Urinary bladder (tissue), 4 donors: Measurements from ENCODE around the gene GPSM1. TPM values are rescaled to one million over a fixed set of nuclear protein-coding genes. Genes with fewer than 3 reads are reported as not detected.
A peak's percentile ranks its signal among the peaks of the same experiment; 100 is the strongest.

Source experiments
- DNase-seq: peaks from one replicate; pipeline ENCODE4 v3.0.0-alpha.2; 2015; ENCODE audit errors: extremely low spot score
- H3K27ac ChIP-seq: one replicate; pipeline ENCODE4 v1.5.1; 2013; ENCODE audit warnings: low read depth, mild to moderate bottlenecking, moderate library complexity
- H3K36me3 ChIP-seq: one replicate; pipeline ENCODE4 v1.6.1; 2013; ENCODE audit warnings: mild to moderate bottlenecking, moderate library complexity; ENCODE audit not compliant: insufficient read depth
- H3K4me1 ChIP-seq: one replicate; pipeline ENCODE4 v1.6.1; 2013; ENCODE audit warnings: mild to moderate bottlenecking, moderate library complexity; ENCODE audit not compliant: insufficient read depth
- H3K4me3 ChIP-seq: one replicate; pipeline ENCODE4 v1.5.1; 2013; ENCODE audit warnings: low read depth, low read length
- WGBS: extraction: QIAGEN DNeasy Blood & Tissue Kit; methylation state at CpG from one replicate; pipeline ENCODE4 v1.1.7; 2013; 5-methylcytosine and 5-hydroxymethylcytosine counted together
- polyA plus RNA-seq: library from polyadenylated mRNA; stranded (reverse); fragments of 200-250 nt; gene quantifications from one replicate; pipeline ENCODE4 v1.2.3, GENCODE V29; 2013
- total RNA-seq: library from RNA; depleted of rRNA; stranded (reverse); fragments of >200 nt; gene quantifications from one replicate; pipeline ENCODE4 v1.2.3, GENCODE V29; 2014
- donor health status: healthy with polysubstance abuse.
- donor health status: healthy.

Gene GPSM1
- total and polyA plus RNA-seq, 2 donors = 13.5 to 22.3 TPM

GRCh38 chr9:136370037-136370436 is 42.7 kb downstream of the GPSM1 start:
- no peak for DNase-seq
- Histone ChIP-seq H3K36me3 (no peaks in the 10 kb centered on the region), H3K27ac (no peak overlapping the region), H3K4me3 (no peak overlapping the region), H3K4me1 (no peaks in the 10 kb centered on the region)
- WGBS = 95% methylated on average over 19 of the region's 19 CpGs

GRCh38 chr9:136370687-136371532 is 43.6 kb downstream of the GPSM1 start:
- Histone ChIP-seq H3K4me1 (no peaks in the 10 kb centered on the region), H3K4me3 (no peak overlapping the region), H3K27ac (no peak overlapping the region), H3K36me3 (no peaks in the 10 kb centered on the region)
- whole genome bisulfite sequencing = 95% methylated on average over 54 of the region's 54 CpGs
- no peak for DNase-seq

GRCh38 chr9:136371533-136371880 is 44.2 kb downstream of the GPSM1 start:
- Histone ChIP-seq H3K4me3 (no peak overlapping the region), H3K36me3 (no peaks in the 10 kb centered on the region), H3K4me1 (no peaks in the 10 kb centered on the region), H3K27ac (no peak overlapping the region)
- DNase-seq = no peak
- 89% methylated on average over 13 of the region's 13 CpGs for WGBS

GRCh38 chr9:136372006-136372405 is 44.7 kb downstream of the GPSM1 start:
- DNase-seq = no peak
- 87% methylated on average over 21 of the region's 21 CpGs for WGBS
- Histone ChIP-seq H3K4me3 (no peak overlapping the region), H3K27ac (peak overlapping the region; percentile 3), H3K4me1 (no peaks in the 10 kb centered on the region), H3K36me3 (no peaks in the 10 kb centered on the region)

- no peak overlapping the region for H3K27ac ChIP-seq
- no peak overlapping the region for H3K4me3 ChIP-seq
- 20% methylated on average over 21 of the region's 21 CpGs for WGBS
- DNase-seq = no peak
- no peaks in the 10 kb centered on the region for H3K4me1 ChIP-seq
- no peaks in the 10 kb centered on the region for H3K36me3 ChIP-seq
These were observed 45.4 kb downstream of the GPSM1 start for GRCh38 chr9:136372561-136373299.

- DNase-seq = no peak
- 53% methylated on average over 27 of the region's 27 CpGs for WGBS
- Histone ChIP-seq H3K4me3 (no peak within 1 kb of the TSS), H3K27ac (no peak within 1 kb of the TSS), H3K4me1 (no peaks in the 10 kb centered on the region), H3K36me3 (no peaks in the 10 kb centered on the region)
These were observed 46.2 kb downstream of the GPSM1 start, which contains the start of gene CARD9 for GRCh38 chr9:136373300-136374182. Gene CARD9, minus strand, starts transcription at chr9:136373669. Its CDS starts 1,591 bp downstream, at chr9:136372078.

GRCh38 chr9:136374183-136374575 is 46.8 kb downstream of the GPSM1 start:
- Histone ChIP-seq H3K4me1 (no peaks in the 10 kb centered on the region), H3K4me3 (no peak overlapping the region), H3K27ac (no peak overlapping the region), H3K36me3 (no peaks in the 10 kb centered on the region)
- WGBS = 87% methylated on average over 14 of the region's 14 CpGs
- no peak for DNase-seq

- DNase-seq = no peak
- Histone ChIP-seq H3K4me1 (no peaks in the 10 kb centered on the region), H3K4me3 (no peak overlapping the region), H3K27ac (no peak overlapping the region), H3K36me3 (peaks cover 2% of the 10 kb centered on the region)
- 91% methylated on average over 12 of the region's 12 CpGs for WGBS
These were observed 47.8 kb downstream of the GPSM1 start for GRCh38 chr9:136375096-136375495.

GRCh38 chr9:136376457-136376856 is 49.1 kb downstream of the GPSM1 start:
- WGBS = 77% methylated on average over 8 of the region's 8 CpGs
- peaks cover 2% of the 10 kb centered on the region for H3K36me3 ChIP-seq
- H3K27ac ChIP-seq = no peak overlapping the region
- H3K4me1 ChIP-seq = no peaks in the 10 kb centered on the region
- no peak overlapping the region for H3K4me3 ChIP-seq
- no peak for DNase-seq

- H3K4me3 ChIP-seq = no peak overlapping the region
- no peak for DNase-seq
- no peak overlapping the region for H3K27ac ChIP-seq
- 85% methylated on average over 32 of the region's 32 CpGs for WGBS
- no peaks in the 10 kb centered on the region for H3K4me1 ChIP-seq
- peaks cover 2% of the 10 kb centered on the region for H3K36me3 ChIP-seq
These were observed 50.2 kb downstream of the GPSM1 start for GRCh38 chr9:136377341-136378169.

GRCh38 chr9:136378170-136379002 is 51.0 kb downstream of the GPSM1 start:
- DNase-seq = no peak
- 84% methylated on average over 28 of the region's 28 CpGs for WGBS
- Histone ChIP-seq H3K4me1 (no peaks in the 10 kb centered on the region), H3K4me3 (no peak overlapping the region), H3K36me3 (peaks cover 2% of the 10 kb centered on the region), H3K27ac (no peak overlapping the region)

GRCh38 chr9:136379003-136379287 is 51.6 kb downstream of the GPSM1 start:
- Histone ChIP-seq H3K36me3 (peaks cover 2% of the 10 kb centered on the region), H3K27ac (no peak overlapping the region), H3K4me3 (no peak overlapping the region), H3K4me1 (no peaks in the 10 kb centered on the region)
- DNase-seq = no peak
- 88% methylated on average over 18 of the region's 18 CpGs for WGBS
